PC-9 (cell line): ENCODE measurements around the gene CRISP1. TPM values are rescaled to one million over a fixed set of nuclear protein-coding genes. Genes with fewer than 3 reads are reported as not detected.

ENCODE experiments used
- BruUV-seq: library from RNA; stranded (reverse); fragments of 400-500 nt; replicated peaks from 2 replicates; lab custom pipeline; 2021; lab: Mats Ljungman, UMichigan
- CTCF ChIA-PET: fragments of 300-600 bp; sonication (Branson Sonifier 250); formaldehyde crosslinking; loops from one replicate; lab custom pipeline; 2022; ENCODE audit warnings: antibody characterized with exemption; lab: Charles Lee
- POLR2A ChIA-PET: fragments of 300-600 bp; sonication (Branson Sonifier 250); formaldehyde crosslinking; loops from one replicate; lab custom pipeline; 2022; ENCODE audit warnings: antibody characterized with exemption; ENCODE audit not compliant: unreplicated experiment; lab: Charles Lee
- DNase-seq, 2 experiments: peaks; one replicate each; pipeline versions ENCODE4 v3.0.0 to v3.0.0-alpha.2; 2015 to 2022; ENCODE audit warnings: mixed read lengths in 1 of 2
- H2AFZ ChIP-seq: fragments of 200-600 bp; sonication (generic); 2 replicates; pipeline ENCODE4 v1.8.1; 2017; ENCODE audit warnings: antibody characterized with exemption
- H3F3A ChIP-seq: fragments of 200-600 bp; sonication (generic); 2 replicates; pipeline ENCODE4 v1.8.1; 2017; ENCODE audit warnings: antibody characterized with exemption, mild to moderate bottlenecking, low read depth; ENCODE audit not compliant: insufficient read depth
- H3K27ac ChIP-seq: fragments of 200-600 bp; sonication (generic); 2 replicates; pipeline ENCODE4 v1.6.1; 2016; ENCODE audit warnings: mixed run types
- H3K27me3 ChIP-seq: fragments of 200-600 bp; sonication (generic); 2 replicates; pipeline ENCODE4 v1.6.1; 2016; ENCODE audit warnings: low read depth, mixed run types; ENCODE audit not compliant: insufficient read depth
- H3K36me3 ChIP-seq: fragments of 200-600 bp; sonication (generic); 2 replicates; pipeline ENCODE4 v1.6.1; 2016; ENCODE audit warnings: low read depth, mixed run types
- H3K4me1 ChIP-seq: fragments of 200-600 bp; sonication (generic); replicated peaks from 2 replicates; pipeline ENCODE4 v1.6.1; 2016; ENCODE audit warnings: mixed run types; ENCODE audit not compliant: insufficient read depth
- H3K4me2 ChIP-seq: fragments of 200-600 bp; sonication (generic); 2 replicates; pipeline ENCODE4 v1.6.1; 2017; ENCODE audit warnings: mixed run types
- H3K4me3 ChIP-seq: fragments of 200-600 bp; sonication (generic); 2 replicates; pipeline ENCODE4 v1.6.1; 2016; ENCODE audit warnings: mixed run types
- H3K79me2 ChIP-seq: fragments of 200-600 bp; sonication (generic); 2 replicates; pipeline ENCODE4 v1.6.1; 2017; ENCODE audit warnings: low read depth, mixed run types
- H3K9me2 ChIP-seq: fragments of 200-600 bp; sonication (generic); 2 replicates; pipeline ENCODE4 v1.8.1; 2017; ENCODE audit warnings: mild to moderate bottlenecking; ENCODE audit not compliant: insufficient read depth
- H3K9me3 ChIP-seq: fragments of 200-600 bp; sonication (generic); 2 replicates; pipeline ENCODE4 v1.8.1; 2016; ENCODE audit warnings: low read depth; ENCODE audit not compliant: insufficient read depth
- H4K20me1 ChIP-seq: fragments of 200-600 bp; sonication (generic); 2 replicates; pipeline ENCODE4 v1.8.1; 2017; ENCODE audit not compliant: insufficient read depth
- CTCF ChIP-seq: fragments of 200-600 bp; sonication (generic); conservative IDR thresholded peaks from 2 replicates; pipeline ENCODE4 v1.6.1; 2017; ENCODE audit warnings: mixed run types, antibody characterized with exemption, mild to moderate bottlenecking, moderate library complexity
- EZH2 ChIP-seq: fragments of 200-600 bp; sonication (generic); IDR thresholded peaks from 2 replicates; pipeline ENCODE4 v1.8.0; 2017; ENCODE audit warnings: antibody characterized with exemption, low read depth
- intact Hi-C: fragments of 100-400 bp; cut with micrococcal nuclease; formaldehyde crosslinking; loops from one replicate; pipeline ENCODE4 v1.10.0; 2022; ENCODE audit not compliant: unreplicated experiment
- total RNA-seq: library from RNA; stranded (reverse); gene quantifications from 2 replicates; pipeline ENCODE4 v1.2.3, GENCODE V29; 2021

The CRISP1 gene
- total RNA-seq, 1 experiment from 2014 or later, result not detected

- no peak overlapping the region for H3K4me3 ChIP-seq
- H3K27me3 ChIP-seq, result no peaks in the 10 kb centered on the region
- no peaks in the 10 kb centered on the region for H3K9me2 ChIP-seq
- no peaks in the 10 kb centered on the region for H3K9me3 ChIP-seq
- BruUV-seq, result no TSS peak
- ChIA-PET POLR2A (no interaction called here), CTCF (interaction anchor here (0.6 to 0.7 kb wide), 2 partner anchors 69 to 101 kb away, joined by 3 to 4 read pairs; no protein-coding TSS in a partner anchor)
- no peaks in the 10 kb centered on the region for H3F3A ChIP-seq
- no peaks in the 10 kb centered on the region for H3K4me1 ChIP-seq
- DNase-seq, result no peak
- no peak overlapping the region for H3K27ac ChIP-seq
- TF ChIP-seq CTCF (no peak), EZH2 (no peak)
- intact Hi-C loops, result no loop called here
- H3K36me3 ChIP-seq, result no peaks in the 10 kb centered on the region
- H3K4me2 ChIP-seq, result no peak overlapping the region
- H2AFZ ChIP-seq, result no peak overlapping the region
- no peaks in the 10 kb centered on the region for H3K79me2 ChIP-seq
- H4K20me1 ChIP-seq, result no peaks in the 10 kb centered on the region
These were observed 18.7 kb downstream of the CRISP1 start for GRCh38 chr6:49847673-49848072.

- Histone ChIP-seq H3K36me3 (no peaks in the 10 kb centered on the region), H3K9me3 (no peaks in the 10 kb centered on the region), H3K9me2 (no peaks in the 10 kb centered on the region), H2AFZ (0 out of 2 replicates have a peak overlapping the region, but pooled peaks have one; percentile 8), H3K27me3 (no peaks in the 10 kb centered on the region), H4K20me1 (no peaks in the 10 kb centered on the region), H3K4me2 (no peak overlapping the region), H3K79me2 (no peaks in the 10 kb centered on the region), H3K27ac (no peak overlapping the region), H3K4me1 (no peaks in the 10 kb centered on the region), H3F3A (no peaks in the 10 kb centered on the region), H3K4me3 (no peak overlapping the region)
- DNase-seq, result no peak
- no TSS peak for BruUV-seq
- TF ChIP-seq CTCF (no peak), EZH2 (no peak)
- intact Hi-C loops, result no loop called here
- ChIA-PET CTCF (interaction anchor here (0.7 kb wide), 1 partner anchor 101 kb away, joined by 4 read pairs; no protein-coding TSS in a partner anchor), POLR2A (no interaction called here)
These were observed 19.3 kb downstream of the CRISP1 start for GRCh38 chr6:49847014-49847413.

- Histone ChIP-seq H3K4me1 (no peaks in the 10 kb centered on the region), H4K20me1 (no peaks in the 10 kb centered on the region), H3K4me3 (no peak overlapping the region), H3K79me2 (no peaks in the 10 kb centered on the region), H3K9me2 (no peaks in the 10 kb centered on the region), H3K4me2 (no peak overlapping the region), H3F3A (no peaks in the 10 kb centered on the region), H3K27me3 (no peaks in the 10 kb centered on the region), H3K36me3 (no peaks in the 10 kb centered on the region), H3K9me3 (no peaks in the 10 kb centered on the region), H2AFZ (no peak overlapping the region), H3K27ac (no peak overlapping the region)
- intact Hi-C loops, result no loop called here
- POLR2A ChIA-PET, result no interaction called here
- DNase-seq, result no peak
- BruUV-seq, result no TSS peak
- CTCF ChIA-PET, result no interaction called here
- TF ChIP-seq CTCF, result no peak
- TF ChIP-seq EZH2, result no peak
These were observed 24.9 kb downstream of the CRISP1 start for GRCh38 chr6:49841424-49841823.
